SK-N-SH (cell line): ENCODE results near the gene TP63. TPM values are rescaled to one million over a fixed set of nuclear protein-coding genes. Genes with fewer than 3 reads are reported as not detected.

Experiments
- CTCF ChIA-PET: fragments of 300-600, 350-600 bp; formaldehyde crosslinking; extraction: SDS; loops from one replicate; lab custom pipeline; 2021; lab: Yijun Ruan, JAX
- POLR2A ChIA-PET: fragments of 350-600 bp; sonication (Branson Sonifier 250); formaldehyde crosslinking; extraction: SDS; loops from one replicate; lab custom pipeline; 2020; ENCODE audit warnings: antibody characterized with exemption, inconsistent platforms; lab: Yijun Ruan, JAX
- DNase-seq: peaks from one replicate; pipeline ENCODE4 v3.0.0; 2012
- H2AFZ ChIP-seq: fragments of 200-600 bp; sonication (generic); 2 replicates; pipeline ENCODE4 v1.8.1; 2016; ENCODE audit warnings: antibody characterized with exemption, mild to moderate bottlenecking, low read depth
- H3F3A ChIP-seq: fragments of 200-600 bp; sonication (generic); replicated peaks from 2 replicates; pipeline ENCODE3; 2016; ENCODE audit warnings: antibody characterized with exemption, mild to moderate bottlenecking; ENCODE audit not compliant: insufficient read depth
- H3K27ac ChIP-seq, 2 experiments: fragments of 200-500 bp in 1 of 2; fragments of 200-600 bp in 1 of 2; sonication (Bioruptor generic) in 1 of 2; sonication (generic), shearing (Covaris generic) in 1 of 2; 2 replicates each; pipeline versions ENCODE4 v1.5.1 to v1.6.1; 2014 to 2016; ENCODE audit warnings: low read depth in 2 of 2, inconsistent platforms in 1 of 2, low read length in 1 of 2, mild to moderate bottlenecking in 1 of 2, mixed read lengths in 1 of 2
- H3K27me3 ChIP-seq: fragments of 200-600 bp; sonication (generic), shearing (Covaris generic); 2 replicates; pipeline ENCODE4 v1.6.1; 2016; ENCODE audit warnings: mixed run types; ENCODE audit not compliant: insufficient read depth
- H3K36me3 ChIP-seq, 2 experiments: fragments of 200-500 bp in 1 of 2; fragments of 200-600 bp in 1 of 2; sonication (Bioruptor generic) in 1 of 2; sonication (generic) in 1 of 2; replicated peaks in 1 of 2; 2 replicates each; pipeline versions ENCODE3 to v1.5.1; 2014 to 2016; ENCODE audit warnings: low read length in 1 of 2, mild to moderate bottlenecking in 1 of 2; ENCODE audit not compliant: insufficient read depth in 2 of 2, control insufficient read depth in 1 of 2
- H3K4me1 ChIP-seq, 2 experiments: fragments of 200-500 bp in 1 of 2; fragments of 200-600 bp in 1 of 2; sonication (Bioruptor generic) in 1 of 2; sonication (generic), shearing (Covaris generic) in 1 of 2; 2 replicates each; pipeline versions ENCODE4 v1.5.1 to v1.6.1; 2014 to 2016; ENCODE audit warnings: low read depth in 1 of 2, low read length in 1 of 2, mixed run types in 1 of 2; ENCODE audit not compliant: insufficient read depth in 2 of 2, control insufficient read depth in 1 of 2
- H3K4me2 ChIP-seq: fragments of 200-600 bp; sonication (generic), shearing (Covaris generic); 2 replicates; pipeline ENCODE4 v1.6.1; 2017; ENCODE audit warnings: mixed run types
- H3K4me3 ChIP-seq, 2 experiments: fragments of 200-500 bp in 1 of 2; fragments of 200-600 bp in 1 of 2; sonication (Bioruptor generic) in 1 of 2; sonication (generic), shearing (Covaris generic) in 1 of 2; 2 replicates each; pipeline versions ENCODE4 v1.5.1 to v1.8.1; 2014 to 2016; ENCODE audit warnings: low read depth in 2 of 2, inconsistent platforms in 1 of 2, low read length in 1 of 2, mild to moderate bottlenecking in 1 of 2, mixed read lengths in 1 of 2, moderate library complexity in 1 of 2
- H3K79me2 ChIP-seq: fragments of 200-600 bp; sonication (generic); 2 replicates; pipeline ENCODE4 v1.8.1; 2017; ENCODE audit warnings: mild to moderate bottlenecking; ENCODE audit not compliant: insufficient read depth
- H3K9ac ChIP-seq: fragments of 200-600 bp; sonication (generic); 2 replicates; pipeline ENCODE4 v1.6.1; 2017; ENCODE audit warnings: mixed run types
- H3K9me2 ChIP-seq: fragments of 200-600 bp; sonication (generic); 2 replicates; pipeline ENCODE4 v1.6.1; 2017; ENCODE audit warnings: mixed run types
- H3K9me3 ChIP-seq: fragments of 200-600 bp; sonication (generic); 2 replicates; pipeline ENCODE4 v1.6.1; 2017; ENCODE audit warnings: mixed run types, mild to moderate bottlenecking, moderate library complexity
- H4K20me1 ChIP-seq: fragments of 200-600 bp; sonication (generic); 2 replicates; pipeline ENCODE4 v1.6.1; 2017; ENCODE audit warnings: mild to moderate bottlenecking, mixed run types; ENCODE audit not compliant: insufficient read depth
- CHD2 ChIP-seq: fragments of 150-350 bp; IDR thresholded peaks from 2 replicates; pipeline ENCODE4 v1.6.1; 2018; ENCODE audit warnings: low read length; ENCODE audit not compliant: partially characterized antibody
- FOXJ3 ChIP-seq: sonication (generic); formaldehyde crosslinking; IDR thresholded peaks from 2 replicates; pipeline ENCODE4 v1.5.1; 2020; ENCODE audit warnings: mild to moderate bottlenecking, missing genetic modification reagents
- GATA2 ChIP-seq: sonication (generic); formaldehyde crosslinking; IDR thresholded peaks from 2 replicates; pipeline ENCODE4 v1.5.0; 2020; ENCODE audit warnings: mild to moderate bottlenecking, missing genetic modification reagents
- JUND ChIP-seq: IDR thresholded peaks from 2 replicates; pipeline ENCODE4 v1.4.0; 2012
- MEF2A ChIP-seq: IDR thresholded peaks from 2 replicates; pipeline ENCODE4 v1.4.0; 2012; ENCODE audit warnings: low read depth, borderline replicate concordance
- NFIC ChIP-seq: IDR thresholded peaks from 2 replicates; pipeline ENCODE4 v1.4.0; 2012; ENCODE audit warnings: borderline replicate concordance
- RAD21 ChIP-seq: IDR thresholded peaks from 2 replicates; pipeline ENCODE4 v1.6.1; 2012; ENCODE audit warnings: mild to moderate bottlenecking, low read length
- RCOR1 ChIP-seq: fragments of 150-350 bp; IDR thresholded peaks from 2 replicates; pipeline ENCODE4 v1.6.1; 2017; ENCODE audit warnings: antibody characterized with exemption, low read length
- RFX5 ChIP-seq: IDR thresholded peaks from 2 replicates; pipeline ENCODE4 v1.6.1; 2012; ENCODE audit warnings: mild to moderate bottlenecking, improper control_type of control experiment, low read length
- SIN3A ChIP-seq: IDR thresholded peaks from 2 replicates; pipeline ENCODE4 v1.6.1; 2012; ENCODE audit warnings: low read depth, mild to moderate bottlenecking, low read length, moderate library complexity, borderline replicate concordance
- SMC3 ChIP-seq: IDR thresholded peaks from 2 replicates; pipeline ENCODE4 v1.6.1; 2012; ENCODE audit warnings: low read depth, low read length, improper control_type of control experiment
- TEAD4 ChIP-seq: IDR thresholded peaks from 2 replicates; pipeline ENCODE4 v1.4.0; 2012; ENCODE audit warnings: mild to moderate bottlenecking, borderline replicate concordance; ENCODE audit not compliant: insufficient read depth
- YY1 ChIP-seq: IDR thresholded peaks from 2 replicates; pipeline ENCODE4 v1.4.0; 2012; ENCODE audit warnings: low read depth, mild to moderate bottlenecking
- WGBS: methylation state at CpG from one replicate; pipeline ENCODE4 v1.1.6; 2017; ENCODE audit warnings: low lambda C conversion rate; 5-methylcytosine and 5-hydroxymethylcytosine counted together
- polyA plus RNA-seq, 3 experiments: library from polyadenylated mRNA; depleted of rRNA; stranded (reverse); fragments of >200 nt; gene quantifications; 2 replicates each; pipeline ENCODE4 v1.2.3, GENCODE V29; 2012
- TF ChIP-seq, protein P1 (sequence below): IDR thresholded peaks from 2 replicates; pipeline ENCODE4 v1.4.0; 2012; ENCODE audit warnings: low read depth, borderline replicate concordance
- TF ChIP-seq, protein P2 (sequence below): fragments of 150-350 bp; IDR thresholded peaks from 2 replicates; pipeline ENCODE4 v1.6.1; 2017; ENCODE audit warnings: antibody characterized with exemption, low read length, low read depth, borderline replicate concordance

The TP63 gene
- polyA plus RNA-seq, 1 of the 3 experiments (the other 2 are of a cell fraction) = not detected

DNA sequence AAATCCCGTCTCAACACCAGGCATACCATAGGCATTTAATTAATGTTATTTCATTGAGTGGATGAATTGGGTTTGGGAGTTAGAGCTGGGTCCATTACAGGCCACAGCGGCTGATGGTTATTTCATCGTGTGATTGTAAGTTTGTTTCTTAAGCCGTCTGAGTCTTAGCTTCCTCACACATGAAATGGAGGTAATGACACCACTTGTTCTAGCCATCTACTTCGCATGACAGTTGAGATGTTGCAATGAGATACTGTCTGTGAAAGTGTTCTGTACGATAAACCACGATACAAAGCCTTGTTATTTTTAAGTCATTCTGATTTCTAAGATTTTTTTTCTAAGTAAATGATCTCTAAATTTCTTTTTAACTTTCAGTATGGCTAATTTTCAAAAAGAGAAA lies 8.6 kb upstream of the TP63 start:
- no peak overlapping the region for H3K27ac ChIP-seq
- no peaks in the 10 kb centered on the region for H3K27me3 ChIP-seq
- H4K20me1 ChIP-seq = no peaks in the 10 kb centered on the region
- H3K4me1 ChIP-seq = no peaks in the 10 kb centered on the region
- WGBS = 26% methylated on average over 7 of the region's 7 CpGs
- H3K4me3 ChIP-seq = no peak overlapping the region
- H3K9me2 ChIP-seq = no peaks in the 10 kb centered on the region
- ChIA-PET POLR2A (no interaction called here), CTCF (interaction anchor here (1.3 kb wide), 1 partner anchor 30 kb away, joined by 3 read pairs; no protein-coding TSS in a partner anchor)
- H3K79me2 ChIP-seq = no peaks in the 10 kb centered on the region
- H3K4me2 ChIP-seq = no peak overlapping the region
- H2AFZ ChIP-seq = no peak overlapping the region
- H3K9ac ChIP-seq = no peak overlapping the region
- no peak for DNase-seq
- no peaks in the 10 kb centered on the region for H3K9me3 ChIP-seq
- no peaks in the 10 kb centered on the region for H3K36me3 ChIP-seq
- TF ChIP-seq CHD2 (no peak), RAD21 (no peak), TEAD4 (no peak), JUND (no peak), RCOR1 (no peak), YY1 (no peak), NFIC (no peak), SMC3 (no peak), FOXJ3 (CRISPR knock-in tag) (no peak)
- TF ChIP-seq, protein P1, sequence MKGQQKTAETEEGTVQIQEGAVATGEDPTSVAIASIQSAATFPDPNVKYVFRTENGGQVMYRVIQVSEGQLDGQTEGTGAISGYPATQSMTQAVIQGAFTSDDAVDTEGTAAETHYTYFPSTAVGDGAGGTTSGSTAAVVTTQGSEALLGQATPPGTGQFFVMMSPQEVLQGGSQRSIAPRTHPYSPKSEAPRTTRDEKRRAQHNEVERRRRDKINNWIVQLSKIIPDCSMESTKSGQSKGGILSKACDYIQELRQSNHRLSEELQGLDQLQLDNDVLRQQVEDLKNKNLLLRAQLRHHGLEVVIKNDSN = no peak
- no peaks in the 10 kb centered on the region for H3F3A ChIP-seq

DNA sequence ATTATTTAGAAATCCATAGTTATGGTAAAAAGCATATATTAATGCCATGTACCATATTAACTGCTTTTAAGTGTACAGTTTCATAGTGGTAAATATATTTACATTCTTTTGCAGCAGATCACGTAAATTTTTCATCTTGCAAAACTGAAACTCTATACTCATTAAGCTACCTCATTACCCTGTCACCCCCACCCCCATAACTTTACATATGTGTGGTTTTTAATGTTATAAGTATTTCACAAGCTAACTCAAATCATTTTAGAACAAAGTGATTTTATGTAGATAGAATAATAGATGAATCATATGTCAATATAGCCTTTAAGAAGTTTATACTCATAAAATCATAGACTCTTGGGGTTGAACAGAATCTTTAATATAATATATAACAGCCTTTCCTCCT lies 7.1 kb upstream of the TP63 start:
- WGBS = 9% methylated on average over 1 of the region's 1 CpG
- no peak for TF ChIP-seq RFX5
- TF ChIP-seq, protein P2, sequence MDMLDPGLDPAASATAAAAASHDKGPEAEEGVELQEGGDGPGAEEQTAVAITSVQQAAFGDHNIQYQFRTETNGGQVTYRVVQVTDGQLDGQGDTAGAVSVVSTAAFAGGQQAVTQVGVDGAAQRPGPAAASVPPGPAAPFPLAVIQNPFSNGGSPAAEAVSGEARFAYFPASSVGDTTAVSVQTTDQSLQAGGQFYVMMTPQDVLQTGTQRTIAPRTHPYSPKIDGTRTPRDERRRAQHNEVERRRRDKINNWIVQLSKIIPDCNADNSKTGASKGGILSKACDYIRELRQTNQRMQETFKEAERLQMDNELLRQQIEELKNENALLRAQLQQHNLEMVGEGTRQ = no peak
- no peak for TF ChIP-seq MEF2A
- no peak for TF ChIP-seq SIN3A
- TF ChIP-seq RAD21 = no peak
- no peak for TF ChIP-seq GATA2 (CRISPR knock-in tag)
- no peak for TF ChIP-seq JUND
- TF ChIP-seq SMC3 = no peak
- H3K79me2 ChIP-seq = no peaks in the 10 kb centered on the region
- H3K4me1 ChIP-seq = no peaks in the 10 kb centered on the region
- no peaks in the 10 kb centered on the region for H3K27me3 ChIP-seq
- no peak overlapping the region for H3K4me3 ChIP-seq
- H3K36me3 ChIP-seq = no peaks in the 10 kb centered on the region
- POLR2A ChIA-PET = no interaction called here
- H3K9me2 ChIP-seq = no peaks in the 10 kb centered on the region
- no peak for DNase-seq
- H3K4me2 ChIP-seq = no peak overlapping the region
- H3K9me3 ChIP-seq = no peaks in the 10 kb centered on the region
- H3F3A ChIP-seq = no peaks in the 10 kb centered on the region
- H2AFZ ChIP-seq = no peak overlapping the region
- no peak overlapping the region for H3K9ac ChIP-seq
- CTCF ChIA-PET = no interaction called here
- H4K20me1 ChIP-seq = no peaks in the 10 kb centered on the region
- H3K27ac ChIP-seq = no peak overlapping the region
